T-helper 9 cell (primary cell): ENCODE results near the gene C2orf81.

Experiments
- DNase-seq: peaks from one replicate; pipeline ENCODE4 v3.0.0-alpha.2; 2020

Gene C2orf81

GRCh38 chr2:74387346-74387745 is 34.1 kb downstream of the C2orf81 start:
- no peak for DNase-seq

GRCh38 chr2:74385396-74385795 is 36.0 kb downstream of the C2orf81 start:
- no peak for DNase-seq

- no peak for DNase-seq
Measured at GRCh38 chr2:74384051-74384450, 37.4 kb downstream of the C2orf81 start.

GRCh38 chr2:74383254-74383653 is 38.2 kb downstream of the C2orf81 start:
- no peak for DNase-seq

- no peak for DNase-seq
Measured at GRCh38 chr2:74381751-74382150, 39.7 kb downstream of the C2orf81 start.

GRCh38 chr2:74379851-74380789 is 41.3 kb downstream of the C2orf81 start, which contains the start of gene DCTN1:
DCTN1 (minus strand) TSS chr2:74380311; CDS start chr2:74380037, 274 bp downstream.
- DNase-seq = no peak

GRCh38 chr2:74378007-74378406 is 43.4 kb downstream of the C2orf81 start:
- DNase-seq = no peak

- DNase-seq = no peak
Measured at GRCh38 chr2:74375838-74376237, 45.6 kb downstream of the C2orf81 start.

GRCh38 chr2:74374509-74375205 is 46.8 kb downstream of the C2orf81 start:
- DNase-seq = no peak

GRCh38 chr2:74373985-74374384 is 47.4 kb downstream of the C2orf81 start:
- DNase-seq = no peak

GRCh38 chr2:74373221-74373676 is 48.2 kb downstream of the C2orf81 start:
- no peak for DNase-seq

GRCh38 chr2:74372674-74373073 is 48.7 kb downstream of the C2orf81 start:
- no peak for DNase-seq

- DNase-seq = no peak
Measured at GRCh38 chr2:74371421-74371820, 50.0 kb downstream of the C2orf81 start.

- DNase-seq = no peak
Measured at GRCh38 chr2:74369976-74370375, 51.4 kb downstream of the C2orf81 start.

- no peak for DNase-seq
Measured at GRCh38 chr2:74368499-74368898, 52.9 kb downstream of the C2orf81 start.

- no peak for DNase-seq
Measured at GRCh38 chr2:74367789-74368188, 53.6 kb downstream of the C2orf81 start.

GRCh38 chr2:74366036-74366435 is 55.4 kb downstream of the C2orf81 start:
- DNase-seq = no peak

- DNase-seq = no peak
Measured at GRCh38 chr2:74364533-74365505, 56.6 kb downstream of the C2orf81 start.
